Suprapubic skin (tissue), 4 donors: ENCODE measurements around the gene SLC22A3.

Source experiments
- POLR2A ChIP-seq, 2 donors: fragments of 450-650 bp; IDR thresholded peaks; one replicate each; pipeline ENCODE4 v1.6.1; 2017; ENCODE audit warnings: antibody characterized with exemption in 2 of 2, mild to moderate bottlenecking in 2 of 2, moderate library complexity in 2 of 2
- POLR2AphosphoS5 ChIP-seq, 3 donors: sonication (generic); formaldehyde crosslinking; IDR thresholded peaks; one replicate each; pipeline ENCODE4 v1.6.1; 2017; ENCODE audit warnings: antibody characterized with exemption in 3 of 3

GRCh38 chr6:160367798-160368547 is 19.8 kb downstream of the SLC22A3 start:
- TF ChIP-seq POLR2AphosphoS5 (IDR thresholded peaks at IDR 0.05) (no peak), POLR2A (IDR thresholded peaks at IDR 0.05) (no peak)
